Natural killer cell (primary cell): Measurements from ENCODE around the gene MIGA2. TPM values are rescaled to one million over a fixed set of nuclear protein-coding genes. Genes with fewer than 3 reads are reported as not detected.
A peak's percentile ranks its signal among the peaks of the same experiment; 100 is the strongest.

ENCODE experiments used
- ATAC-seq, 3 donors: fragments of 150-1000 bp in 2 of 3; fragments of 200-7000 bp in 1 of 3; cut with Tn5 transposase; 1 replicate in 1 of 3; 2 replicates in 2 of 3; pipeline ENCODE4 v1.10.0; 2021; ENCODE audit warnings: mild to moderate bottlenecking in 2 of 3, moderate library complexity in 2 of 3
- DNase-seq, 2 donors: peaks; one replicate each; pipeline versions ENCODE4 v3.0.0 to v3.0.0-alpha.2; 2013 to 2021; ENCODE audit warnings: mixed read lengths in 1 of 2
- H3K27ac ChIP-seq: one replicate; pipeline ENCODE4 v1.5.1; 2013; ENCODE audit warnings: mild to moderate bottlenecking, low read length
- H3K27me3 ChIP-seq: one replicate; pipeline ENCODE4 v1.6.1; 2013; ENCODE audit warnings: low read length; ENCODE audit not compliant: control insufficient read depth, insufficient read depth
- H3K36me3 ChIP-seq: one replicate; pipeline ENCODE4 v1.6.1; 2013; ENCODE audit warnings: low read length; ENCODE audit not compliant: control insufficient read depth, insufficient read depth
- H3K4me1 ChIP-seq: one replicate; pipeline ENCODE4 v1.6.1; 2013; ENCODE audit warnings: low read length; ENCODE audit not compliant: control insufficient read depth, insufficient read depth
- H3K4me3 ChIP-seq: one replicate; pipeline ENCODE4 v1.5.1; 2013; ENCODE audit warnings: low read length
- H3K9me3 ChIP-seq: one replicate; pipeline ENCODE4 v1.6.1; 2013; ENCODE audit warnings: low read length; ENCODE audit not compliant: control insufficient read depth, insufficient read depth
- H3K27ac Mint-ChIP-seq, 2 donors: one replicate each; pipeline ENCODE4 v1.8.0; 2022; ENCODE audit warnings: mild to moderate bottlenecking in 2 of 2, mixed read lengths in 2 of 2, moderate library complexity in 1 of 2
- H3K27me3 Mint-ChIP-seq, 2 donors: one replicate each; pipeline ENCODE4 v1.8.0; 2022; ENCODE audit warnings: low read depth in 2 of 2, mixed read lengths in 2 of 2
- H3K36me3 Mint-ChIP-seq: one replicate; pipeline ENCODE4 v1.8.0; 2022; ENCODE audit warnings: mixed read lengths
- H3K4me1 Mint-ChIP-seq, 2 donors: one replicate each; pipeline ENCODE4 v1.8.0; 2022; ENCODE audit warnings: mixed read lengths in 2 of 2
- H3K4me3 Mint-ChIP-seq: one replicate; pipeline ENCODE4 v1.8.0; 2022; ENCODE audit warnings: mild to moderate bottlenecking, moderate library complexity, mixed read lengths
- H3K9me3 Mint-ChIP-seq, 2 donors: one replicate each; pipeline ENCODE4 v1.8.0; 2022; ENCODE audit warnings: mixed read lengths in 2 of 2
- CTCF ChIP-seq: fragments of 200-600 bp; IDR thresholded peaks from one replicate; pipeline ENCODE4 v1.8.0; 2022; ENCODE audit warnings: antibody characterized with exemption
- WGBS: methylation state at CpG from one replicate; pipeline ENCODE4 v1.1.7; 2013; ENCODE audit warnings: missing lambda C conversion rate; ENCODE audit not compliant: insufficient coverage; 5-methylcytosine and 5-hydroxymethylcytosine counted together
- intact Hi-C: fragments of 100-400 bp; cut with micrococcal nuclease; formaldehyde crosslinking; loops from one replicate; pipeline ENCODE4 v1.14.2; 2022
- total RNA-seq, 4 donors: library from RNA; stranded (reverse); fragments of 120-200 nt in 1 of 4; gene quantifications; one replicate each; pipeline versions ENCODE4 v1.2.3 to v1.2.4, GENCODE V29; 2013 to 2022

MIGA2 gene
- total RNA-seq, 3 donors from 2014 or later (not counting 1 experiment from before 2014, with no cell fraction given): 67.3 to 77.9 (median 73.9) TPM

DNA sequence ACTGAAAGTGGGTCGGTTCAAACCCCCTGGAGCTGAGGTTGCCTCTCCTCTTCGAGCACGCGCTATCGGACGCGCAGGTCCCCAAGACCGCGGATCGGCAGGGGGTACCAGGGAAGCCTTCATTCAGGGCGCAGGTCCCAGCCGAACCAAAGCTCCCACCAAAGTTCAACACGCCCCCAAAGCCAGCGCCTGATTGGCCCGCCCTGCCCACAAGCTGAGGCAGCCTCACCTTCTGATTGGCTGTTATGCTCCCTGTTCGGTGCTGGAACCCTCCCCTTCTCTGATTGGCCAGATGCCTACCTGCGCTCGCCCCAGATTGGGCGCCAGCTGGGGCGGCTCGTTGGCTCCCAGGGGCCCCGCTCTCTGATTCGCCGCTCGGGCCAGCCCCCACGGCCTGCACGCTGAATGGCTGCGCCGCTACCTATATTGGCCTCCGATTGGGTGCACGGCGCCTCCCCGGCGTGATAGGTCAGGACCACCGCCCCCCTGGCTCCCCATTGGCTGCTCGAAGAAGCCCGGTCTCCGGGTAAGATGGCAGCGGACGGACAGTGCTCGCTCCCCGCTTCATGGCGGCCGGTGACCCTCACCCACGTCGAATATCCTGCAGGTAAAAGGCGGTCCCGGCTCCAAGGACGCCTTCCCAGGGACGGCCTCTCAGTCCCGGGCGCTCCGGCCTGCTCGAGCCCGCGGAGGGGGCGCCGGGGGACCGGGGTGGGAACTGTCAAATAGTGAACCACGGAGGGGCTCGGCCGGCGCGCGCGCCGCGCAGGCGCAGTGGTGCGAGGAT is 44.4 kb downstream of the MIGA2 start, which contains the start of gene DOLPP1:
Gene DOLPP1, plus strand, starts transcription at position 511 of the 787 bp plus-strand sequence. Its CDS starts 21 bp downstream, at position 532.
- no peaks in the 10 kb centered on the region for H3K9me3 Mint-ChIP-seq
- TF ChIP-seq CTCF: no peak
- ATAC-seq (peak; percentile 93 to 99 (median 94)), DNase-seq (peak; percentile 99)
- peaks cover 9 to 22% of the 10 kb centered on the region in 2 donors for H3K4me1 Mint-ChIP-seq
- no peaks in the 10 kb centered on the region for H3K9me3 ChIP-seq
- no peaks in the 10 kb centered on the region for H3K27me3 ChIP-seq
- peaks cover 10% of the 10 kb centered on the region for H3K36me3 ChIP-seq
- H3K27ac Mint-ChIP-seq: peak within 1 kb of the TSS; percentile 82 to 93
- peaks cover 21% of the 10 kb centered on the region for H3K4me1 ChIP-seq
- H3K27ac ChIP-seq: peak within 1 kb of the TSS; percentile 66
- no peaks in the 10 kb centered on the region for H3K27me3 Mint-ChIP-seq
- H3K36me3 Mint-ChIP-seq: no peaks in the 10 kb centered on the region
- intact Hi-C loops: loop anchor here (1.0 to 2.0 kb wide), 2 partner anchors 11 to 30 kb away; partner anchors contain the start of genes CRAT and PTPA
- WGBS: under 1% methylated on average over 70 of the region's 70 CpGs
- peak within 1 kb of the TSS; percentile 93 for H3K4me3 Mint-ChIP-seq
- peak within 1 kb of the TSS; percentile 80 for H3K4me3 ChIP-seq

GRCh38 chr9:129081388-129081904 is 45.0 kb downstream of the MIGA2 start:
- no peak for ATAC-seq
- H3K4me3 Mint-ChIP-seq: peak overlapping the region; percentile 93
- Histone ChIP-seq H3K27ac (peak overlapping the region; percentile 66), H3K27me3 (no peaks in the 10 kb centered on the region), H3K36me3 (peaks cover 16% of the 10 kb centered on the region), H3K9me3 (no peaks in the 10 kb centered on the region), H3K4me1 (peaks cover 21% of the 10 kb centered on the region), H3K4me3 (peak overlapping the region; percentile 80)
- H3K4me1 Mint-ChIP-seq: peaks cover 9 to 22% of the 10 kb centered on the region in 2 donors
- 4% methylated on average over 30 of the region's 30 CpGs for WGBS
- intact Hi-C loops: loop anchor here (1.0 to 2.0 kb wide), 2 partner anchors 12 to 29 kb away; partner anchors contain the start of genes CRAT and PTPA
- H3K36me3 Mint-ChIP-seq: no peaks in the 10 kb centered on the region
- no peak for DNase-seq
- H3K27me3 Mint-ChIP-seq: no peaks in the 10 kb centered on the region
- no peak for TF ChIP-seq CTCF
- peak overlapping the region; percentile 82 to 93 for H3K27ac Mint-ChIP-seq
- H3K9me3 Mint-ChIP-seq: no peaks in the 10 kb centered on the region

DNA sequence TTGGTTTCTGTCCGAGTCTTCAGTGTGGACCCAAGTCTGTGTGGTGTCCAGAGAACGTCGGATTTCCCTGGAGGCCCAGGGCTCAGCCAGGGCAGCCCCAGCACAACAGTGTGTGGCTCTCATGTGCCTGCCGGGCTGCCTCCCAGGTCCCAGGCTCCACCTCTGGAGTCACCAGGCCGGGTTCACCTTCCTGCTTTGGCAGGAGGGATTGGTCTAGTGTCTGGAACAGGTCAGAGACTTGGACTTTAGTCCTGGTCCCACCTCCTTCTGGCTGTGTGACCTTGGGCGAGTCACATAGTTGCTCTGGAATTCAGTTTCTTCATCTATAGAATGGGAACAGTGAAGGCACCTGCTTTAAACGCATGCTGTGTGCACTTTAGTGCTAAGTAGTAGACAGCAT is 47.7 kb downstream of the MIGA2 start:
- no peak overlapping the region for H3K4me3 Mint-ChIP-seq
- no peak overlapping the region for H3K27ac Mint-ChIP-seq
- no peaks in the 10 kb centered on the region for H3K9me3 Mint-ChIP-seq
- no peaks in the 10 kb centered on the region for H3K27me3 Mint-ChIP-seq
- Histone ChIP-seq H3K36me3 (peaks cover 34% of the 10 kb centered on the region), H3K27ac (no peak overlapping the region), H3K4me1 (peaks cover 21% of the 10 kb centered on the region), H3K9me3 (no peaks in the 10 kb centered on the region), H3K4me3 (no peak overlapping the region), H3K27me3 (no peaks in the 10 kb centered on the region)
- no peak for ATAC-seq
- no peaks in the 10 kb centered on the region for H3K36me3 Mint-ChIP-seq
- no peak for TF ChIP-seq CTCF
- no peak for DNase-seq
- 93% methylated on average over 7 of the region's 7 CpGs for WGBS
- peaks cover 9 to 22% of the 10 kb centered on the region in 2 donors for H3K4me1 Mint-ChIP-seq
- intact Hi-C loops: no loop called here
